GM18909 (cell line): ENCODE data around the gene ONECUT1.

Experiments
- ATAC-seq: cut with Tn5 transposase; IDR thresholded peaks from one replicate; pipeline ENCODE4 v1.9.1; 2021; ENCODE audit warnings: mild to moderate bottlenecking; ENCODE audit not compliant: unreplicated experiment, poor library complexity

Gene ONECUT1

DNA sequence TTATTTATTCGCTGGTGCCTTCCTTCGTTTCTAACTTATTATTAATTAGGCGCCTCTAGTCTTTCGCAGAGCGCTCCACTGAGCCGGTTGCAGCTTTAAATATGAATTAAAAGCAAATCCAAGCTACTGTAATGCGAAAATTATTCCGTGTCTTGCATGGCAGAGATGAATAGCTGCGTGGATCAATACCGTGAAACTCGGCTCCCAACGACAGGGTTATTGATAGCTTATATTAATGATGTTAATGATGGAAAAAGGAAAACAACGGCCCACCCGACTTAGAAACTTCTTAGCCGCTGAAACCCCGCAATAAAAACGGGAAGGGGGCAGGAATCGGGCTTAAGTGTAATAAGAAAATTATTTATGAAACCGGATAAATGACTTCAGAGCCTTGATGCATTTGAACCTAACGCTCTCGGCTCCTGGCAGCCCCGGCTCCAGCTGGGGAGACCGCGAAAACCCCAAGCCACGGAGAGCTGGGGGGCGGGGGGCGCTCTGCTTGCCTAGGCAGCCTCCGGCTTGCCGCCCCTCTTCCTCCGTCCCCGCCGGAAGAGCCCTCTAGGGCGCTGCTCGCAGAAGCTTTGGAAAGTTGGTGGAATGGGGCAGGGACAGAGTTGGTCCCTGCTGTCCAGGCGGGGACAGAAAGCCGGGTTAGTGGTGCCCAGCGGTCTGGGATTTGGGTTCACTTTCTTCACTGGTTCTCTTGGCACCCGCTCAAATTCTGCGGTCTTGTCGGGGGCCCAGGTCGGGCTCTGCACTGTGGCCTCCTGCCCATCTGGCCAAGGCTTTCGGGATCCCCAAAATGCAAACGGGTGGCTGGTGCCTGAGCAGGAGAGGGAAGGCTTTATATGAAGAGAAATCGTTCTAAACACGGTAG is 7.7 kb upstream of the ONECUT1 start:
- ATAC-seq: no peak

DNA sequence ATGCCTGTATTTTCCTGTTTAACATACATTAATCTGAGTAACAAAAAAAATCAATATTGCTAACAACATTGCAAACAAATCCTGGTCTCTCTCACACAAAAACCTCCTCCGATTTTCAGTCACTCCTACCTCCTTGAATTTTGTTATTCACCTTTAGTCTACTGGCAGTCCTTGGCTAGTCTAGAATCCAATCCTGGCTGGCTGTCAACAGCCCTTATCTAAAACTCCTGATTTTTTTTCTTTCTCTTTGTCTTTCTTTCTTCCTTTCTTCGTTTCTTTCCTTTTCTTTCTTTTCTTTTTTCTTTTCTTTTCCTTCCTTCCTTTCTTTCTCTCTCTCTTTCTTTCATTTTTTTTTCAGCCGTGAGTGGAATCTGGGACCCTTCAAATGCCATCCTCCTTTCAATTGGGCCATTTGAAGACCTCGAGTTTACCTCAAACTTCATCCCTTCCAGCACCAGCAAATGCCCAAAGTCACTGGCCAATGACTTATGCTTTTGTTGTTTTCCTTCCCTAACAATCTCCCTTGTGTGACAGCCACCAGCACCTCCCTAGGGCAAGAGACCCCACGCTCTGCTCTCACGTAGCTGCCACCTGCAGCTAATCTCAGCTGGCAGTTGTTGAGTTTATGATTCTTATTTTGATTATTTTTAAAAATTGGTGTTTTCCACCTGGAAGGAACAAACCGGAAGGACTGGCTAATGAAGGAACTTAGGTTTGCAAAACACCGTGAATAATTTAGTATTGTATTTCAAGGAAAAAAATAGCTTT is 6.8 kb upstream of the ONECUT1 start:
- no peak for ATAC-seq

DNA sequence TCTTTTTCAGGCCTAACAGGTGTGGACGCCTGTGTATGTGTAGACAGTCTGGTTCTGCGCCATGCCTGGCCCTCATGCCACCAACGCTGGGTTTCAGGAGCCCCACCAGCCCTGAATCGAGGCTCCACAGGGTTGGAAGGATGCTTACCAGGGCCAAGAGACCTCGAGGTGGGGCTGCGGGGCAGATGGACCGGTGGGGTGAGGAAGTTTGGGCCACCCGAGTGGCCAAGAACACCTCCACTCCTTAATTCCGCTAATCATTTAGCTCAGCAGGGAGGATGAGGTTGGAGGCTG is 6.0 kb upstream of the ONECUT1 start:
- ATAC-seq: no peak

- no peak for ATAC-seq
Measured at GRCh38 chr15:52795464-52796227, 5.5 kb upstream of the ONECUT1 start.

DNA sequence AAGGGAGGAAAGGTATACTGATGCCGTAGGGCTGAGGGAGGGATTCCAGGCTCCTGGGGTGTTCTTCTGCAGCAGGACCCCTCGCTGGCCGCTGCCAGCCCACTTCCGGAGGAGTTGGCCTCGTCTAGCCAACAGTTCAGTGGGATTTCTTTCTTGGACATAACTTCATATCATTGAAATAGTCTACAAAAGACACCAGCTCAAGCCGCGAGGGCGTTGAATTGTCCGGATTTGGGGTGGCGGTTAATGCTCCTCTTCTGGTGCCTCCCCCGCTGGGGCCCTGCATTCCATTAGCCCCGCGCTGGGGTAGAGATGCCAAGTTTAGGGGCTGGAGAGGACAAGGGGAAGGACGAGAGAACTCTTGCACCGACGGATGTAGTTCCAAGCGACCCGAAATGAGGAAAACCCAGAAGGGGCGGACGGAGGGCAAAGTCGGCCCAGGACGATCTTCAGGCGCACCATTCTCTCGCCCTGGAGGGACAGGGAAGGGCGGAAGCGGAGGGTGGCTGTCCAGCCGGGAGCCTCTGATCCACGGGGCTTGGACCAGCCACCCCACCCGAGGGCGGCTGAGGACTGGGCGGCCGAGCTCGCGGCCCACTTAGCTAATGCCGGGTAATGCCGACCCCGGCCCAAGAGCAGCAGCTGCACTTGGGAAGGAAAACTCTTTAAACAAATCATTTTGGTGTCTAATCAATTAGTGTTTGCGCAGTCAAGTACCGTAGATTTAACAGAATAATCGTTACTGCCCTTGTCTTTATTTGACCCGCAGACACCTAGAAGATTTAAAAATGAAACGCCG is 4.7 kb upstream of the ONECUT1 start:
- no peak for ATAC-seq

DNA sequence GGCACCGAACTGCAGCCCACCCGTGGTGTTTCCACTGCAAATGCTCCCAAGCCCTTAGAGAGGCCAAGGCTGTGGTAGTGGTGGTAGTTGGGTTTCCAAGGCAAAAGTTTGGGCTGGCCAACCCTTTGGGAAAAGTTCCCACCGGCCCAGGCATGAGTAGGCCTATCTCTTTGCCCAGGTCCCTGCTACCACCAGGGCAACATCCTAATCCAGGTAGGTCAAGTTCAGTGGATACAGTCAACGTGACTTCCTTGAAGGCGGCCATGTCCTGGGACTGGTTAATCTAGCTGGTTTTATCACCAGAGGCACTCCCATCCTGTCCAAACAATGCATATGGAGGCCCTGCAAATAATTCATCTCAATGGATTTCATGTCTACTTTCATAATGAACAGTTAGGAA is 1.6 kb upstream of the ONECUT1 start:
- ATAC-seq: no peak

DNA sequence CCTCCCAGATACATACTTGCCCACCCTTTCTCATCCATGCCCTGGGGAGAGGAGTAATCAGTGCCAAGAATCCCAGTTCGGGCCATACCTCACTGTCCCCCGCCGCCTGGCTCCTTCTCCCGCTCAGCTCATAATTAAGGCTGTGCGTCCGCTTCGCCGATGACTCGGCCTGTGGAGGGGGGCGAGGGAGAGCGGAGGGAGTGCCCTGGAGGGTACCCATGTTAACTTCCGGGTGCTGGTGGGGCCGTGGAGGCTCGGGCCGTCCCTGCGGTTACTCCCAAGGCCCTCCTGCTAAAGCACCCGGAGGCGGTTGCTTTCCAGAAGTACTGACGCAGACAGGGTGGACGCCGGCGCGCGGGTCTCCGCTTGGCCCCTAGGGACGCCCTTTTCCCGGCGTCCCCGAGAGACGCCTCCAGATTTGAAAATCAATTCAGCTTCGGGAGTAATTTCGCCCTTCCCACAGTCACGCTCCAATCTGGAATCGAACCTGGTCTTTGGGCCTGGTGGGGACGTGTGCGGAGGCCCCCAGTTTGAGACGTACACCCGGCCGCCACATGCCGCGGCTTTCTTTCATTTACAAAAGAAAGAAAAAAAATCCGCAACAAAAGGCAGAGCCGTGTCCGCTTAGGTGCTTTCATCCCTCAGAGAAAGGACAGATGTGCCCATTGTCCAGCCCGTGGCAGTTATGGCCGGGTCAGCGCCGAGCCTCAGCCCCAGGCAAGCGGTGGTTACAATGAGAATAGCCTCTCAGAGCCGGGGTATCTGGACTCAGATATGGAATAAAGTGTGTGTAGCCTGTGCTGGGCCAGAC is 1.0 kb upstream of the ONECUT1 start:
- no peak for ATAC-seq

- ATAC-seq: peak; percentile 6
Measured at GRCh38 chr15:52789601-52790168, 451 bp downstream of the ONECUT1 start.

- ATAC-seq: no peak
Measured at GRCh38 chr15:52789008-52789600, 1.0 kb downstream of the ONECUT1 start.

- ATAC-seq: no peak
Measured at GRCh38 chr15:52788099-52788986, 1.8 kb downstream of the ONECUT1 start.

DNA sequence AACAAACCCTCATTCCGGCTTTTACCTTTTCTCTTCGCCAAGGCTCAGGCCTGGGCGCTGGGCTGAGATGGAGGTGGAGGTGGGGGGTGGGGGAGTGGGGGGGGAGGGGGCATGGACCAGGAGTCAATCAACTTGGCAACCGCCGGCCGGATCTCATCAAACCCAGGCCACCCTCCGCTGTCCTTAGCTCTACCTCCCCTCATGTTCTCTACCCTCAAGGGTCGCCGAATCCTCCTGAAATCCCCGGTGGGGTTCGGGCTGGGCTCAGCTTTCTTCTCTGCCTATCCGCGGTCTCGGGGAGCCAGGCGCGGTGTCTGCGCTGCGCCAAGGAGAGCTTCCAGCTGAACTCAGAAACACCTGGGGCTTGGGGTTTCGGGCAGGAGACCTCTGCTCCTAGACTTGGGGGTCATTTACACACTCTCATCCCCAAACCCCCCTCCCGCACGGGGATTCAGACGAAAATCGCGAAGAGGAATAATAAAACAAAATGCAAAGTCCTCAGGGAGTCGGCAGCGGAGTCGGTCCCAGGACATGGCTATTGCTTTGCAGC is 2.5 kb downstream of the ONECUT1 start:
- ATAC-seq: no peak

GRCh38 chr15:52787123-52787503 is 3.0 kb downstream of the ONECUT1 start:
- no peak for ATAC-seq

- no peak for ATAC-seq
Measured at GRCh38 chr15:52786436-52787122, 3.6 kb downstream of the ONECUT1 start.

DNA sequence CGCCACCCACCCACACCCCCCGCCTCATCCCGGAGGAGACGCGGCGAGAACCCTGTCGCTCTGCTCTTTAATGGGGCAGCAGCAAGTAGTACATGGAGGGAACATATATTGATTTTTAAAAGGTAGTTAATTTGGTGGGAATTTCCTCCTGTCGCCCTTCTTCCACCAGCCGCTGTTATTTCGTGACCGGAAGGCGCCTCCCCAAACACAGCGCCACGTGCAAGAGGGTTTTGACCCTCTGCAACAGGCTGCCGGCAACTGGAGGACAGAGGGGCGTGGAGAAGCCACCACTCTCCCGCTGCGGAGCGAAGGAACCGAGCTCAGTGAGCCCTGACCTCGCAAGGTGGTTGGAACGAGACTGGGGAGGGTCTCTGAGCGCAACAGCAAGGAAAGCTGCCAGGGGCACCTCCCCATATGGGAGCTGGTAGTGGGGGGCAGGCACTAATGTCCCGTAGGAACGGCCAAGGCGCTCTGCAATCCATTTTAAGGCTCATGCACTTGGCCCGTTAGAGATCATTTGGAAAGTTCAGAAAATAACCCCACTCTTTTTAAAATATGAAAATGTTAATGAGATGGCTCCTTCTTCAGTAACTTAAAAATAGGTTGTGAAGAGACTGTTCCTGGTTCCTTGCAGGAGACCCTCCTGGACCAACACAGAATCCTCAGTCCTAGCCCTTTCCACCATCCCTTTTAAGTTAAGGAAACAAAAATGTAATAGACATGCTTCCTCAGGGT is 4.3 kb downstream of the ONECUT1 start:
- ATAC-seq: no peak

GRCh38 chr15:52784799-52785671 is 5.1 kb downstream of the ONECUT1 start:
- ATAC-seq: no peak
